OCI-LY3 (cell line): Measurements from ENCODE around the gene GANAB.

Source experiments
- H2AFZ ChIP-seq: fragments of 200-600, 300-600 bp; shearing (Covaris generic); 2 replicates; pipeline ENCODE4 v1.6.0; 2014; ENCODE audit warnings: antibody characterized with exemption, low read depth, low read length
- H3K27ac ChIP-seq: fragments of 200-600, 300-600 bp; sonication (generic); 2 replicates; pipeline ENCODE4 v1.5.1; 2014; ENCODE audit warnings: mild to moderate bottlenecking, low read length, moderate library complexity, mixed read lengths
- H3K27me3 ChIP-seq: fragments of 200-600, 300-600 bp; sonication (generic); 2 replicates; pipeline ENCODE4 v1.6.1; 2014; ENCODE audit warnings: low read depth, low read length, mixed read lengths
- H3K36me3 ChIP-seq: fragments of 200-600, 300-600 bp; sonication (generic); replicated peaks from 2 replicates; pipeline ENCODE3; 2014; ENCODE audit warnings: low read depth, low read length, mixed read lengths
- H3K4me1 ChIP-seq: fragments of 300-600, 200-600 bp; sonication (generic); 2 replicates; pipeline ENCODE4 v1.6.1; 2014; ENCODE audit warnings: low read length, mixed read lengths
- H3K4me2 ChIP-seq: fragments of 200-600, 300-600 bp; sonication (generic); 2 replicates; pipeline ENCODE4 v1.6.1; 2014; ENCODE audit warnings: low read length, mixed read lengths
- H3K4me3 ChIP-seq: fragments of 300-600, 200-600 bp; sonication (generic); 2 replicates; pipeline ENCODE4 v1.5.1; 2014; ENCODE audit warnings: antibody characterized with exemption, mild to moderate bottlenecking, low read length, moderate library complexity
- H3K79me2 ChIP-seq: fragments of 300-600, 200-600 bp; shearing (Covaris generic); 2 replicates; pipeline ENCODE4 v1.6.1; 2014; ENCODE audit warnings: mild to moderate bottlenecking, low read length, mixed read lengths
- H3K9ac ChIP-seq: fragments of 300-600, 200-600 bp; shearing (Covaris generic); 2 replicates; pipeline ENCODE4 v1.6.0; 2014; ENCODE audit warnings: mild to moderate bottlenecking, low read length, moderate library complexity
- H3K9me3 ChIP-seq: fragments of 200-600, 300-600 bp; shearing (Covaris generic); 2 replicates; pipeline ENCODE4 v1.6.1; 2014; ENCODE audit warnings: low read length, mixed read lengths; ENCODE audit not compliant: insufficient read depth
- H4K20me1 ChIP-seq: fragments of 200-600, 300-600 bp; sonication (generic); 2 replicates; pipeline ENCODE4 v1.6.1; 2016; ENCODE audit warnings: low read length, mixed read lengths; ENCODE audit not compliant: insufficient read depth
- CTCF ChIP-seq: fragments of 200-600, 300-600 bp; sonication (generic); IDR thresholded peaks from 2 replicates; pipeline ENCODE4 v1.5.1; 2014; ENCODE audit warnings: antibody characterized with exemption, low read length, low read depth
- EZH2phosphoT487 ChIP-seq: fragments of 200-600 bp; shearing (Covaris generic); IDR thresholded peaks from 2 replicates; pipeline ENCODE4 v1.6.1; 2018; ENCODE audit warnings: antibody characterized with exemption, mixed run types, low read depth

GANAB gene

DNA sequence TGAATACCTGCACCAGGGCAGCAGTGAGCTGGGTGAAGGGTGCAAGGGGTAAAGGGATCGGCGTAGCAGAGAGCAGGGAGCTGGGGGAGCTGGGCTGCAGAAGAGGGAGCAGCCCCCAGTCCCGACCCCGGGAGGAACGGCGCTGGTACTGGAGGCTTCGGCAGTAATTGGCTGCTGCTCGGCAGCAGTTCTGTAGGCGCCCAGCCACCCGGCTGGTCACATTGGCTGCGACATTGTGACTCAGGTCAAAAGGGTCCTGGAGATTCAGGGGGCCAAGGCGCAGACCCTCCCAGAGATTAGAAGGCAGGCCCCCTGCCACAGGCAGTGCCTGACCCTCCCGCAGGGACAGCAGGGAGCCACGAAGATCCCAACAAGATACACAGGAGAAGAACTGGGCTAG, 70.6 kb downstream of the GANAB start:
- H3K27me3 ChIP-seq, result no peaks in the 10 kb centered on the region
- H3K4me1 ChIP-seq, result peaks cover 28% of the 10 kb centered on the region
- no peak overlapping the region for H3K4me3 ChIP-seq
- TF ChIP-seq CTCF (no peak), EZH2phosphoT487 (no peak)
- no peak overlapping the region for H3K9ac ChIP-seq
- no peak overlapping the region for H2AFZ ChIP-seq
- no peaks in the 10 kb centered on the region for H4K20me1 ChIP-seq
- peaks cover 57% of the 10 kb centered on the region for H3K36me3 ChIP-seq
- H3K4me2 ChIP-seq, result no peak overlapping the region
- peaks cover 34% of the 10 kb centered on the region for H3K79me2 ChIP-seq
- H3K9me3 ChIP-seq, result no peaks in the 10 kb centered on the region
- no peak overlapping the region for H3K27ac ChIP-seq

- Histone ChIP-seq H4K20me1 (no peaks in the 10 kb centered on the region), H3K79me2 (peaks cover 41% of the 10 kb centered on the region), H3K36me3 (peaks cover 62% of the 10 kb centered on the region), H3K4me3 (no peak overlapping the region), H3K9ac (no peak overlapping the region), H3K27ac (no peak overlapping the region), H3K4me2 (peak overlapping the region; percentile 87), H3K27me3 (no peaks in the 10 kb centered on the region), H3K9me3 (no peaks in the 10 kb centered on the region), H2AFZ (no peak overlapping the region), H3K4me1 (peaks cover 33% of the 10 kb centered on the region)
- TF ChIP-seq CTCF (no peak), EZH2phosphoT487 (no peak)
Observed at GRCh38 chr11:62575156-62575555, 71.3 kb downstream of the GANAB start.
